Stimulated activated naive CD8-positive, alpha-beta T cell treated with anti-CD3 and anti-CD28 coated beads, Interleukin-15, Interleukin-2, amounts not matched to agents 100 ng/mL and 50 ng/mL, for 24 hours (primary cell): ENCODE data around the gene ADGRG7.

Source experiments
- H3K27ac Mint-ChIP-seq: one replicate; pipeline ENCODE4 v1.8.0; 2021; ENCODE audit warnings: mild to moderate bottlenecking, mixed read lengths
- H3K27me3 Mint-ChIP-seq: one replicate; pipeline ENCODE4 v1.8.0; 2021; ENCODE audit warnings: mixed read lengths
- H3K36me3 Mint-ChIP-seq: one replicate; pipeline ENCODE4 v1.8.0; 2021; ENCODE audit warnings: low read depth, mixed read lengths
- H3K4me1 Mint-ChIP-seq: one replicate; pipeline ENCODE4 v1.8.0; 2021; ENCODE audit warnings: low read depth, mixed read lengths
- H3K4me3 Mint-ChIP-seq: one replicate; pipeline ENCODE4 v1.8.0; 2021; ENCODE audit warnings: mild to moderate bottlenecking, mixed read lengths
- H3K9me3 Mint-ChIP-seq: one replicate; pipeline ENCODE4 v1.8.0; 2021; ENCODE audit warnings: mixed read lengths

Gene ADGRG7

DNA sequence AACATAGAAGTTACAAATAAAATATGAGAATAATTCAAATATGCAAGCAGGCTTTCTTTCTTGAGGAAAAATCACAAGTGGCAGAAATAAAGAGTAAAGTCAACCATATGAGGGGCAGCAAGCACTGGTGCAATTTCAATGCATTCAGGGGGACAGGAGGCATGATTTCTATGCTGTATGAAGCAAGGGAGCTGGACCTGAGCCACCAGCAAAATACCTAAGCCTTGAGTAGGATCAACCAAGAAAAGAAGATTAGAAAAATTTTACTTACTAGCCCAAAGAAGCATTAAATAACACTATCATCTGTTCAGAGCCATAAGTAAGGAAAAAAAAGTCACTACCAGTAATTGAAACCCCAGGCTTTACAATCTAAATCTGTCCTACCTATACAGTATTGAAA lies 6.3 kb downstream of the ADGRG7 start:
- H3K4me1 Mint-ChIP-seq: no peaks in the 10 kb centered on the region
- H3K27me3 Mint-ChIP-seq: peaks cover 38% of the 10 kb centered on the region
- no peaks in the 10 kb centered on the region for H3K36me3 Mint-ChIP-seq
- H3K27ac Mint-ChIP-seq: no peak overlapping the region
- no peak overlapping the region for H3K4me3 Mint-ChIP-seq
- no peaks in the 10 kb centered on the region for H3K9me3 Mint-ChIP-seq

DNA sequence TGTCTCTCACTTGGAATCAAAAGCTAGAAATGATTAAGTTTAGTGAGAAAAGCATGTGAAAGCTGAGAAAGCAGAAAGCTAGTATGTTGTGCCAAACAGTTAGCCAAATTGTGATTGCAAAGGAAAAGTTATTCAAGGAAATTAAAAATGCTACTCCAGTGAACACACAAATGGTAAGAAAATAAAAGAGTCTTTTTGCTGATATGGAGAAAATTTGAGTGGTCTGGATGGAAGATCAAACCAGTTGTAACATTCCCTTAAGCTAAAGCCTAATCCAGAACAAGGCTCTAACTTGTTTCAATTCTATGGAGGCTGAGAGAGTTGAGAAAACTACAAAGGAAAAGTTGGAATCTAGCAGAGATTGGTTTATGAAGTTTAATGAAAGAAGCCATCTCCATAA lies 11.8 kb downstream of the ADGRG7 start:
- Mint-ChIP-seq H3K36me3 (no peaks in the 10 kb centered on the region), H3K27me3 (peaks cover 11% of the 10 kb centered on the region), H3K4me1 (no peaks in the 10 kb centered on the region), H3K27ac (no peak overlapping the region), H3K4me3 (no peak overlapping the region), H3K9me3 (no peaks in the 10 kb centered on the region)

- Mint-ChIP-seq H3K27me3 (peaks cover 21% of the 10 kb centered on the region), H3K36me3 (no peaks in the 10 kb centered on the region), H3K9me3 (no peaks in the 10 kb centered on the region), H3K4me3 (no peak overlapping the region), H3K27ac (no peak overlapping the region), H3K4me1 (no peaks in the 10 kb centered on the region)
Observed at GRCh38 chr3:100627491-100627890, 18.1 kb downstream of the ADGRG7 start.

- Mint-ChIP-seq H3K36me3 (no peaks in the 10 kb centered on the region), H3K9me3 (no peaks in the 10 kb centered on the region), H3K27me3 (peaks cover 21% of the 10 kb centered on the region), H3K27ac (no peak overlapping the region), H3K4me3 (no peak overlapping the region), H3K4me1 (peaks cover under 1% of the 10 kb centered on the region)
Observed at GRCh38 chr3:100629421-100630127, 20.2 kb downstream of the ADGRG7 start.

- Mint-ChIP-seq H3K4me3 (no peak overlapping the region), H3K36me3 (no peaks in the 10 kb centered on the region), H3K27ac (no peak overlapping the region), H3K27me3 (peaks cover 21% of the 10 kb centered on the region), H3K4me1 (peaks cover 2% of the 10 kb centered on the region), H3K9me3 (no peaks in the 10 kb centered on the region)
Observed at GRCh38 chr3:100630664-100631063, 21.3 kb downstream of the ADGRG7 start.

DNA sequence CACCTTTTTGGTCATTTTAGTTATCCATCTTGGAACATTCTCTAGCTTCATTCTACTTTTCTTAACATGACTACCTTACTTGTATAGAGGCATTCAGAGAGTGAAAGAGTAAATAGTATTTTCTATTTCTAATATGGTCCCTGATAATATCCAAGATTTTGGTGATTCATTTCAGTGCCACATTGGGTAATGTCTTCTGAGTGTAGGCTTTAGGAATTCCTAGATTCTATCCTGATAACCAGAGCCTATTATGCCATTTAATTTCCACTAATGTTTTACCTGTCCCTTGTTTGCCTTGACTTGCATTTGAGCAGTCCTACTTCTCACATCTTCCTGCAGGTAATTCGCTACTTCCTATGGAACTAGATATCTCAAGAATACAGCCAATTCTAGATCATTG lies 21.8 kb downstream of the ADGRG7 start:
- no peak overlapping the region for H3K4me3 Mint-ChIP-seq
- peaks cover 21% of the 10 kb centered on the region for H3K27me3 Mint-ChIP-seq
- no peaks in the 10 kb centered on the region for H3K36me3 Mint-ChIP-seq
- H3K27ac Mint-ChIP-seq: no peak overlapping the region
- H3K4me1 Mint-ChIP-seq: peaks cover 2% of the 10 kb centered on the region
- no peaks in the 10 kb centered on the region for H3K9me3 Mint-ChIP-seq

- no peaks in the 10 kb centered on the region for H3K9me3 Mint-ChIP-seq
- H3K4me3 Mint-ChIP-seq: no peak overlapping the region
- H3K27me3 Mint-ChIP-seq: peaks cover 8% of the 10 kb centered on the region
- peaks cover 2% of the 10 kb centered on the region for H3K4me1 Mint-ChIP-seq
- no peak overlapping the region for H3K27ac Mint-ChIP-seq
- no peaks in the 10 kb centered on the region for H3K36me3 Mint-ChIP-seq
Observed at GRCh38 chr3:100634493-100635272, 25.3 kb downstream of the ADGRG7 start.

GRCh38 chr3:100635273-100635701 lies 25.9 kb downstream of the ADGRG7 start:
- H3K27ac Mint-ChIP-seq: no peak overlapping the region
- H3K4me3 Mint-ChIP-seq: no peak overlapping the region
- H3K27me3 Mint-ChIP-seq: peaks cover 14% of the 10 kb centered on the region
- H3K4me1 Mint-ChIP-seq: peaks cover 2% of the 10 kb centered on the region
- no peaks in the 10 kb centered on the region for H3K9me3 Mint-ChIP-seq
- no peaks in the 10 kb centered on the region for H3K36me3 Mint-ChIP-seq

GRCh38 chr3:100637197-100637631 lies 27.8 kb downstream of the ADGRG7 start:
- Mint-ChIP-seq H3K9me3 (no peaks in the 10 kb centered on the region), H3K4me1 (peaks cover 8% of the 10 kb centered on the region), H3K36me3 (no peaks in the 10 kb centered on the region), H3K27ac (no peak overlapping the region), H3K4me3 (no peak overlapping the region), H3K27me3 (peaks cover 10% of the 10 kb centered on the region)

- H3K4me3 Mint-ChIP-seq: no peak overlapping the region
- H3K27me3 Mint-ChIP-seq: peaks cover 10% of the 10 kb centered on the region
- H3K9me3 Mint-ChIP-seq: no peaks in the 10 kb centered on the region
- no peaks in the 10 kb centered on the region for H3K36me3 Mint-ChIP-seq
- no peak overlapping the region for H3K27ac Mint-ChIP-seq
- peaks cover 6% of the 10 kb centered on the region for H3K4me1 Mint-ChIP-seq
Observed at GRCh38 chr3:100640633-100641032, 31.2 kb downstream of the ADGRG7 start.

GRCh38 chr3:100641471-100642032 lies 32.2 kb downstream of the ADGRG7 start:
- Mint-ChIP-seq H3K27ac (no peak overlapping the region), H3K9me3 (no peaks in the 10 kb centered on the region), H3K4me3 (no peak overlapping the region), H3K4me1 (peaks cover 6% of the 10 kb centered on the region), H3K36me3 (no peaks in the 10 kb centered on the region), H3K27me3 (peaks cover 10% of the 10 kb centered on the region)

DNA sequence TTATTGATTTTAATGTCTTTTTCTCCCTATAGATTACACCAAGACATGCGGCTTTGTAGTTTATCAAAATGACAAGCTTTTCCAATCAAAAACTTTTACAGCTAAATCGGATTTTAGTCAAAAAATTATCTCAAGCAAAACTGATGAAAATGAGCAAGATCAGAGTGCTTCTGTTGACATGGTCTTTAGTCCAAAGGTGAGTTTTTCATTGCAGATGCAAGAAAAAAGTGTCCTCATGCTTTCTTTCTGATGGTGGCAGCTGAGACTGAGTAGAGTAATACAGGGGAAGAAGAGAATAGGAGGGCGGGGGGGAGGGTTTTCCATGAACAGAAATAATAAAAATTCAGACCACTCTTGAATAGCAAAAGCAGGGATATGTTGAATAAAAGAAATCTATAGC lies 36.5 kb downstream of the ADGRG7 start:
- no peak overlapping the region for H3K4me3 Mint-ChIP-seq
- peaks cover 5% of the 10 kb centered on the region for H3K27me3 Mint-ChIP-seq
- no peak overlapping the region for H3K27ac Mint-ChIP-seq
- no peaks in the 10 kb centered on the region for H3K36me3 Mint-ChIP-seq
- H3K9me3 Mint-ChIP-seq: no peaks in the 10 kb centered on the region
- H3K4me1 Mint-ChIP-seq: peaks cover 13% of the 10 kb centered on the region

DNA sequence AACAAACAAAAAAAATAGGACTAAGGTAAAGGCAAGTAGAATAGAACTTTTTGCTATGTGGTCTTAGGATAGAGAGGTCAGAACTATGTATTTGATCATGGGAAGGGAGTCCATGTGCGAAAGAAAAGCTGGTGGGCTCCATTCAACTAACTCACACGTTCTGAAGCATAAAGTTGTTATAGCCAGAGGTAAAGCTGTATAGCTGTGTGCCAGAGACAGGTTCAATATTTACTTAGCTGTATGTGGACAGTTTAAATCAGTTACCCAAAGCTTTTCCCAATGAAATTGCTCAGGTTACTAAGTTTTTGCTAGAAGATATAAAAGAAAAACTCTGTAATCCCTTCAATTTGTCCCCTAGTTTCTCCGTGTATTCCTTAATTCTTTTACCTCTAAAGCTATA lies 37.8 kb downstream of the ADGRG7 start:
- no peak overlapping the region for H3K27ac Mint-ChIP-seq
- H3K36me3 Mint-ChIP-seq: no peaks in the 10 kb centered on the region
- H3K9me3 Mint-ChIP-seq: no peaks in the 10 kb centered on the region
- H3K4me1 Mint-ChIP-seq: peaks cover 14% of the 10 kb centered on the region
- H3K27me3 Mint-ChIP-seq: no peaks in the 10 kb centered on the region
- no peak overlapping the region for H3K4me3 Mint-ChIP-seq

DNA sequence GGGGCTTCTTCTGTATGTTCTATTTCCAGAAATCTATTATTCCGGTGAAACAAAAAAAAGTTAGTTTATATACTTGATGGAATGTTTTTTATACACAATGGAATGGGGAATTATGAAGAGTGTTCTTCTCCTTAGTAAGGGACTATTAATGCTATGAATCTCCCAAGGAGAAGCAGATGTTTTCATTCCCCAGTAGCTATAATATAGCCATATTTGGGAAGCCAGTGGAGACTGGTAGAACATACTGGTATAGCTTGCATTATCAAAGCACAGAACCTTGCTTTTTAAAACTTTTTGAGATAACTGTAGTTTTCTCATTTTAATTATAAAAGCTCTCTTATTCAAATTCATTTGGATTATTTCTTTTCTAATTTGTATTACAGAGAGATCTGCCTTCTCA lies 38.3 kb downstream of the ADGRG7 start:
- H3K9me3 Mint-ChIP-seq: no peaks in the 10 kb centered on the region

More for the DNA sequence above, 38.3 kb downstream of the ADGRG7 start:
- no peak overlapping the region for H3K27ac Mint-ChIP-seq
- no peaks in the 10 kb centered on the region for H3K27me3 Mint-ChIP-seq
- H3K36me3 Mint-ChIP-seq: no peaks in the 10 kb centered on the region
- no peak overlapping the region for H3K4me3 Mint-ChIP-seq
- H3K4me1 Mint-ChIP-seq: peaks cover 14% of the 10 kb centered on the region
